HEK293 (cell line): ENCODE data around the gene FADS6.

Experiments used
- ATF2 ChIP-seq: fragments of 450-650 bp; formaldehyde crosslinking; IDR thresholded peaks from 2 replicates; pipeline ENCODE4 v1.5.1; 2016; ENCODE audit warnings: missing biosample characterization, missing genetic modification characterization, low read depth
- CTCF ChIP-seq: fragments of 450-650 bp; formaldehyde crosslinking; IDR thresholded peaks from 2 replicates; pipeline ENCODE4 v1.5.1; 2016; ENCODE audit warnings: missing biosample characterization, missing genetic modification characterization
- GLI4 ChIP-seq: fragments of 450-650 bp; formaldehyde crosslinking; IDR thresholded peaks from 2 replicates; pipeline ENCODE4 v1.5.1; 2016; ENCODE audit warnings: missing biosample characterization, missing genetic modification characterization
- KLF9 ChIP-seq: fragments of 450-650 bp; formaldehyde crosslinking; IDR thresholded peaks from 2 replicates; pipeline ENCODE4 v1.5.1; 2016; ENCODE audit warnings: missing biosample characterization, missing genetic modification characterization, low read depth
- SP3 ChIP-seq: fragments of 450-650 bp; formaldehyde crosslinking; IDR thresholded peaks from 2 replicates; pipeline ENCODE4 v1.5.1; 2016; ENCODE audit warnings: missing biosample characterization, missing genetic modification characterization
- ZNF184 ChIP-seq: fragments of 450-650 bp; IDR thresholded peaks from 2 replicates; pipeline ENCODE4 v1.5.1; 2018; ENCODE audit warnings: missing biosample characterization, mild to moderate bottlenecking, missing genetic modification characterization
- ZNF558 ChIP-seq: fragments of 450-650 bp; formaldehyde crosslinking; IDR thresholded peaks from 2 replicates; pipeline ENCODE4 v1.5.1; 2016; ENCODE audit warnings: missing biosample characterization, missing genetic modification characterization
- ZNF561 ChIP-seq: fragments of 450-650 bp; IDR thresholded peaks from 2 replicates; pipeline ENCODE4 v1.5.1; 2018; ENCODE audit warnings: missing biosample characterization, missing genetic modification characterization, borderline replicate concordance
- ZNF571 ChIP-seq: fragments of 450-650 bp; formaldehyde crosslinking; IDR thresholded peaks from 2 replicates; pipeline ENCODE4 v1.5.0; 2017; ENCODE audit warnings: missing biosample characterization, missing genetic modification characterization
- ZNF791 ChIP-seq: fragments of 450-650 bp; formaldehyde crosslinking; IDR thresholded peaks from 2 replicates; pipeline ENCODE4 v1.5.1; 2016; ENCODE audit warnings: missing biosample characterization, missing genetic modification characterization

- TF ChIP-seq ZNF791 (tag by site-specific recombination) (no peak), ATF2 (no peak), KLF9 (no peak), ZNF571 (tag by site-specific recombination) (no peak), SP3 (tag by site-specific recombination) (no peak), ZNF561 (tag by site-specific recombination) (no peak), CTCF (tag by site-specific recombination) (no peak), GLI4 (tag by site-specific recombination) (no peak), ZNF558 (tag by site-specific recombination) (no peak), ZNF184 (tag by site-specific recombination) (no peak)
Measured at GRCh38 chr17:74831444-74832146, 61.8 kb downstream of the FADS6 start.
